Stimulated activated naive CD4-positive, alpha-beta T cell (primary cell): Measurements from ENCODE around the gene SUN1.

Source experiments
- DNase-seq, 6 experiments: peaks; one replicate each; lab custom pipeline; 2025; lab: John Stamatoyannopoulos, UW

Gene SUN1

DNA sequence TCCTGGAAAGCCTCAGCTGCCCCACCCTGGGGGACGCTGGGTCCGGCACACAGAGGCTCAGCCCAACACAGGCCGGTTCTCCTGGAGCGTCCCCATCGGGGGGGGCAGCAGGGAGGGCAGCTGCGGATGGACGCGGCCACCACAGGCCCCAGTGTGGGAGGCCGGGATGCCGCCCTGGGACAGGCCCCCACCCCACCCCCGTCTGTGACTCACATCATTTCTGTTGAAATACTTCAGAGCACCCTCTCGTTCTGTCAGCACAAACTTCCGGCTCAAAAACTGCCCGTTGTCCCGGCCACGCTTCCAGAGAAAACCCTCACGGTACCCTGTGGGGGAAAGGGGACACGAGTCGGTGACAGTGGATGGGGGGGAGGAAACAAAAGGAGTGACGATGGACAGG is 72.6 kb downstream of the SUN1 start:
- no peak for DNase-seq

DNA sequence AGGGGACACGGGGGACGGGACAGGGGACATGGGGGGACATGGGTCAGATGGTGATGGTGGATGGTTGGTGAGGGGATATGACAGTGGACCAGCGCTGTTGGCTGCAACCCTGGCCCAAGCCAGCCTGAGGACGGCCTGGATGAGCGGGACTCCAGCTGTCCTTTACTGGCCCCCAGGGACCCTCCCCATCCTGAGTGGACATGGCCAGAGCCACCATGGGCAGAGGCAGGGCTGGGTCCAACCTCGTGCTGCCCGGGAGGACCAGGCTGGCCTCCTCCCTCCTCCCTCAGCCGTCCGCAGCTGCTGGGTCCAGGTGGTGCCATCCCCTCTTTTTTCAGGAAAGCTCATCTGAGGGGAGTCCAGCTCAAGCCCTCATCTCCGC is 74.5 kb downstream of the SUN1 start:
- no peak for DNase-seq

DNA sequence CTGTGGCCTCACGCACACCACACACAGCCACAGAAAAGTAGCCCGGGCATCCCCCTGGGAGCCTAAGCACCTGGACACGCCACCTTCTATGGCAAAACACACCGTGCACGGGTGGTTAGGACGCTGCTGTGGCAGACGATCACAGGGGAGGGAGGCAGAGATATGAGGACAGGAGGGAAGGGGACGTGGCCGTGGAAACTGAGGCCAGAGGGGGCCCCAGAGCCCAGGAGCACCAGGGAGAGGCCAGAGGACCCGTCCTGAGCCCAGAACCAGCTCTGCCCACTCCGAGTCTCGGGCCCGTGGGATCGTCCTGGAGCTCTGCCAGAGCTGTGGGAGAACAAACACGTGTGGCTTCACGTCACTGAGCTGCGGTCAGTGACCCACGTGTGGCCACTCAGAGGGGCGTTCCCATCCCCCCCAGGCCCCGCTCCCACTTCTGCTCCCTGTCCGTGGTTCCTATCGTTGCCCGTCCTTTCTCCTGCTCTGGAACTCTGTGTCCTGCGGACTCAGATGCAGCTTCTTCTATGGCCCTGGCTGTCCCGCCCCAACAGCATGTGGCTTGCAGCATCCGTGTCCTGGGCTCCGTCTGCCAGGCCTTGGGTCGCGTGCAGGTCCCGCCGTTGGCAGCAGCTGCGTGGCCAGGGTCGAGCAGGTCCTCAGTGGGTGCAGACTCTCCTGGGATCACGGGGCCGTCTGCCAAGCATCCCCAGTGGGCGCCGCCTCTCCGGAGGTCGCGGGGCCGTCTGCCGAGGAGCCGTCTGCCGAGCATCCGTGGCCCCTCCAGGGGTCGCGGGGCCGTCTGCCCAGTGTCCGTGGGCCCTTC is 75.1 kb downstream of the SUN1 start:
- peak in 2 of 6 experiments; percentile 16 to 22 for DNase-seq

DNA sequence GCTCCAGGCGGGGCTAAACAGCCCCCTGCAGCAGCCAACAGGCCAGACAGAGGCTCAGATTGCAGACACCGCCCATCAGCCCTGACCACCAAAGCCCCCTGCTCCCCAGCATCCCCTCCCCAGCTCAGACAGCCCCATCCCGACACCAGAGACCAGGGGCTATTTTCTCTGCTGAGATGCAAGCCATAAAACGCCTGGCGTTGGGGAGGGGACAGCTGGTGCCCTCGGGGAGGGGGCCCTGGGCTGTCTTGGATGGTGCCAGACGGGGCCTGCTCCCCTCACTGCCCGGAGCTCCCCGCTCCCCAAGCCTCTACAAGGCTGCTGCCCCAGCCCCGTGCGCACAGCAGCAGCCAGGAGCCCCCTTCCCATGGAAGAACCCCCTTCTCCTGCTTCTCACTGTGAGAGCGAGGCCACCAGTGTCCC is 75.9 kb downstream of the SUN1 start:
- no peak for DNase-seq

DNA sequence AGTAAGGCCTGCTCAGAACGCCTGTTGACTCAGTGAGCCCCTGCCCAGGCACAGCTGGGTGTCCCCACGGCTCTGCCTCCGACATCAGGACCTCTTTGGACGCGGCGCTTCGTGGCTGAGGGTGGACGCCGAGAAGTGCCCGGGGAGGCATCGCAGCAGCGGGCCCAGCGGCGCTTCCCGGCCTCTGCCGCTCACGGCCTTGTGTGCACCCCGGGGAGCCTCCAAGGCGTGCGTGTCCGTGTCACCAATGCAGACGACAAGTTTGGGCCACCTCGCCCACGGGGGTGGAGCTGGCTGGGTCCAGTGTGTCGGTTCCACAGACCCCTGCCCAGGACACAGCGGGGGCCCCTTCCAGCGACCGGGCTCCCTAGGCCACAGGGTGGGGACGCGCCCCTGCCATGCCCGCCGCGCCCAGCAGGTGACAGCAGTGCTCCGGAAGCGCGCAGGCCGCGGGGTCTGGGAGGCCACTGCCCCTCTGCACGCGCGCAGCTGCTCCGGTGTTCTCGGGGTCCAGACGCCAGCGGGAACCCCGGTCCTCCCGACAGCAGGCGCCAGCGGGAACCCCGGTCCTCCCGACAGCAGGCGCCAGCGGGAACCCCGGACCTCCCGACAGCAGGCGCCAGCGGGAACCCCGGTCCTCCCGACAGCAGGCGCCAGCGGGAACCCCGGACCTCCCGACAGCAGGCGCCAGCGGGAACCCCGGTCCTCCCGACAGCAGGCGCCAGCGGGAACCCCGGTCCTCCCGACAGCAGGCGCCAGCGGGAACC is 76.5 kb downstream of the SUN1 start:
- DNase-seq = peak in 5 of 6 experiments; percentile 20 to 62 (median 58)

DNA sequence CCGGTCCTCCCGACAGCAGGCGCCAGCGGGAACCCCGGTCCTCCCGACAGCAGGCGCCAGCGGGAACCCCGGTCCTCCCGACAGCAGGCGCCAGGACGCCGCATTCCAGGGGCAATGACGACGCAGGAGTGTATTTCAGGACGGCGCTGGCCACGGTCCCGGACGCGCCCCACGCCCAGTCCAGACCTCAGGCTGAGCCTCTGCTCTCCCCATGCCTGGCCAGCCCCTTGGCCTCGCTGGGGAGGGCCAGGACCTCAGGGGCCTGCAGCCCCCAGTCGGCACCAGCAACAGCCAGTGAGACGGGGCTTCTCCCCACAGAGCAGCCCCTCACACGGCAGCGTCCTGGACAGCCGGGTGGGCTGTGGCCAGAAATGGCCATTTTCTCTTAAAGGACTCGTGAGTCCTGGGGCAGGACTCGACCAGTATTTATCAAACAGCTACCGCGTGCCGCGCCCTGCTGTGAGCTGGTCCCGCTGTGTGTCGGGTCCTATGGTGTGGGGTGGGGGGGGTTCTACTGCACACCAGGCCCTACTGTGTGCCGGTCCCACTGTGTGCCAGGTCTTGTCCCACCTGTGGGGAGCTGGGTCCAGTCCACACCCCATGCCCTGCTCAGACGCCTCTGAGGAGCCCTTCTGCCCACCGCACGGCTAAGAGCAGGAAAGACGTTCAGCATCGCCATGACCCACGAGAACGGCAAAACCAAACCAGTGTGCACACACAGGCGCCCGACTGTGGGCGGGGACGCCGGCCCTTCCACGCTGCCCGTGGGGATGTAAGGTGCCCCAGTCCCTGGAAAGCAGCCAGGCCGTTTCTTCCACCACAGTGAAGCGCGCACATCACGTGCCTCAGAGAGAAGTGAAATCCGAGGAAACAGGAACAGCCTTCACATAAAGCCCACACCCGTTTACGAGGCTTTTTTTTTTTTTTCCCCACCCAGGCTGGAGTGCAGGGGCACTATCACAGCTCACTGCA is 77.4 kb downstream of the SUN1 start:
- peak in 4 of 6 experiments; percentile 14 to 50 (median 26) for DNase-seq

DNA sequence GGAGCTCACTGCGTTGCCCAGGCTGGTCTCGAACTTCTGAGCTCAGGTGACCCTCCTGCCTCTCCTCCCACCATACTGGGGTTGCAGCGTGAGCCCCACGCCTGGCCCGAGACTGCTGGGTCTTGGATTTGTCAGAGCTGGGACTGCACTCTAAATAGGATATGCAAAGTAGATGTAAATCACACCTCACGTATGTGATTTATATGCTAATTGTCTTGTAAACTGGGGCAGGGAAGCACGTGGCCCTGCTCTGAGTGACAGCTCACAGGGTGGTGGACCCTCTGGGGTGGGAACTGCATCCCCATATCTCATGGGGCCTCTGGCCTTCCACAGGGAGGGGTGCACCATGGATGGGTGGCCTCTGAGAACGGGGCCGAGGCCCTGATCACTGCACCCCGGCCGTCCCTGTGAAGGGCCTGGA is 78.2 kb downstream of the SUN1 start:
- no peak for DNase-seq

DNA sequence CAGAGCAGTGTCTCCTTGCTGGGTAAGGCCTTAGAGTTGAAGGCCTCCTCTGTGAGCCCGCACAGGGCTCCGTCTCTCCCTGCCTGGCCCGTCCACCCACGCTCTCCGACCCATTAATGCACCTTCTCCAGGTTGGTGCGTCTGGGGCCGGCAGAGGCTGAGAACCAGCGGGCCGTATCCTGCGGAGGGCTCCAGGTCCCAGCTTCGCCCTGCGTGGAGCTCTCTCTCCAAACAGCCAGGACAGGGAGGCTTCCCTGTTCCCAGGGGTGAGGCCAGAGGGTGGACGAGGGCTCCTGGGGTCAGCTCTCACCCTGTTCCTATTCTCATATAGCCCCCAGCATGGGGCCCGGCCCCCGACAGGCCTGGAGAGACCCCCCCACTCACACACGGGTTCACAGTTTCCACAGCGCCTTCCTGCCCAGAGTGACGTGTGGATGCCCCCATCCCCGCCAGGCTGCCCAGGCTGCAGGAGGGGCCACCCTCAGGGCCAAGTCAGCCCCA is 78.7 kb downstream of the SUN1 start:
- no peak for DNase-seq

DNA sequence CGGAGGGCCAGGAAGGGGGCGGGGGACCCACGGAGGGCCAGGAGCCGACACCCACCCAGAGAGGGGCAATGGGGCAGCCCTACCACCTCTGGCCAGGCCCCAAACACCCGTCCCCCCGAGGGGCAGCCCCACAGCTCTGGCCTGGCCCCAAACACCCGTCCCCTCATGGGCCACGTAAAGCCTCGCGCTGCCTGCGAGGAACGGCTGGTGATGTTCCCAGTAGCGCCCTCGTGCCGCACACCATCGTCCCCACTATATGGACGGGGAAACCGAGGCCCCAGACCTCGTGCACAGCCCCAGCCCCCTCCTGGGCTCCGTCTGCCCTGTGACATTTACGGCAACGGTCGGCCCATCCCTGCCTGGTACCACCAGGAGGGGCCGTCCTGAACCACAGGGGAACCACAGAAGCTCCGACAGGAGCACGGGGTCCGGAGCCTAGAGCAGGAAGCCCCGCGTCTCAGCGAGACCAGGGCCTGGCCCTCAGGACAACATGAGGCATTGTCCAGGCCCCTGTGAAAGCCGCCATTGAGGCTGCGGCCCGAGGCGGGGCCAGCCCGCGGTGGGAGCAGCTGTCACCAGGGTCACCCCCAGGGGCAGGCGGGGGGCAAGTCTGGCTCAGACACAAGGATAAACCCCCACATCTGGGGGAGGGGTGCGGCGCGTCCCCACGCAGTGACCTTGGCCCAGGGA is 79.7 kb downstream of the SUN1 start:
- no peak for DNase-seq

DNA sequence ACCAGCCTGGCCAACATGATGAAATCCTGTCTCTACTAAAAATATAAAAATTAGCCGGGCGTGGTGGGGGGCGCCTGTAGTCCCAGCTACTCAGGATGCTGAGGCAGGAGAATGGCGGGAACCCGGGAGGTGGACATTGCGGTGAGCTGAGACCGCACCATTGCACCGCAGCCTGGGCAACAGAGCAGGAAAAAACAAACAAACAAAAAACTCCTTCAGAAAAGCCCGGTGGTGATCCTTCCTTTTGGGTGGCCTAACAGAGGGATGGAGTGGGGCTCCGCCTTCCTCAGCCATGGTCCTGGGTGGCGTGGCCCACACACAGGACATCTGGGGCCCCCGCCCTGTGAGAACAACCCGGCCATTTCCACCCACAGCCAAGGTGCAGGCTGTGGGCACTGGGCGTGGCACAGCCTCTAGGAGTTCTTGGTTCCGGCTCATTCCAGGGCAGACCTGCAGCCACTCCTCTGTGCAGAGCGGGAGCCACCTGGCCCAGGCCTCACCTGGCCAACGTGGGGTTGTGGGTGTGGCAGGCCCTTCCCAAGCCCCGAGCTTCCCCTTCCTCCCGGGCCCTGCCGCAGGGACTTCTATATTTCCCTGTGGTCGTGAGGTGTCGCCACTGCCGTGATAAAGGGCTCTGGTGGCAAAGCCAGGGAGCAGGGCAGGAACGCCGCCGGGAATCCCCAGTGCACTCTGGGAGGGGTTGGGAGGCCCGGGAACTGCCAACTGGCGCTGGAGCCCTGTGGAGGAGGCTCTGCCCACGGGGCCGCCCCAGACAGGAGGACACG is 81.7 kb downstream of the SUN1 start:
- DNase-seq = no peak

DNA sequence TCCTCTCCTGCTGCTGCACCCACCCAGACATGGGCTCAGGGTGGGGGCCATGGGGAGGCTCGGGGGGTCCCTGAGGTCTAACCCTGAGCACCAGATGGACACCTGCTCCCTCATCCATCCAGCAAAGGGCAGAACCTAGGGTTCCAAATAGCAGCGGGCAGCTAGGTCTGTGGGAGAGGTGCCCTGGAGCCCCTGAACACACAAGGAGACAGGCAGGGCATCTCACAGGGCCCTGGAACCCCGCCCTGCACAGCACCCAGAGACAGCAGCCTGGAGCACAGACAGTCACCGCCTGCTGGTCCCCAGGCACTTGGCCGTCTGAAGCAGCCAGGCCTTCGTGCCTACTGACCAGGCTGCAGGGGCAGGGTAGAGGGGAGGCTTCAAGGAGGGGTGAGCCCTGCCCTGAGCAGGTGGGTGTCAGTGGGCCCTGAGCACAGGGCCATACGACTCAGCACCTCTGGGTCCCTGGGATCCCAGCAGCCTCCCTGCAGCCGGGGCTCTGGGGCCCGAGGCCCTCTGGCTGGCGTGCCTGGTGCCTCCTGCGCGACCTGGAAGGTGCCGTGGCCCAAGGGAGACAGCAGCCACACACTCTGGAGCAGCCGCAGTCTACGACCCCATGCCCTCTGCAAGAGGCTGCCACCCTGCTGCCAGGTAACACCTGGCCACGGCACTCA is 82.4 kb downstream of the SUN1 start:
- DNase-seq = no peak

DNA sequence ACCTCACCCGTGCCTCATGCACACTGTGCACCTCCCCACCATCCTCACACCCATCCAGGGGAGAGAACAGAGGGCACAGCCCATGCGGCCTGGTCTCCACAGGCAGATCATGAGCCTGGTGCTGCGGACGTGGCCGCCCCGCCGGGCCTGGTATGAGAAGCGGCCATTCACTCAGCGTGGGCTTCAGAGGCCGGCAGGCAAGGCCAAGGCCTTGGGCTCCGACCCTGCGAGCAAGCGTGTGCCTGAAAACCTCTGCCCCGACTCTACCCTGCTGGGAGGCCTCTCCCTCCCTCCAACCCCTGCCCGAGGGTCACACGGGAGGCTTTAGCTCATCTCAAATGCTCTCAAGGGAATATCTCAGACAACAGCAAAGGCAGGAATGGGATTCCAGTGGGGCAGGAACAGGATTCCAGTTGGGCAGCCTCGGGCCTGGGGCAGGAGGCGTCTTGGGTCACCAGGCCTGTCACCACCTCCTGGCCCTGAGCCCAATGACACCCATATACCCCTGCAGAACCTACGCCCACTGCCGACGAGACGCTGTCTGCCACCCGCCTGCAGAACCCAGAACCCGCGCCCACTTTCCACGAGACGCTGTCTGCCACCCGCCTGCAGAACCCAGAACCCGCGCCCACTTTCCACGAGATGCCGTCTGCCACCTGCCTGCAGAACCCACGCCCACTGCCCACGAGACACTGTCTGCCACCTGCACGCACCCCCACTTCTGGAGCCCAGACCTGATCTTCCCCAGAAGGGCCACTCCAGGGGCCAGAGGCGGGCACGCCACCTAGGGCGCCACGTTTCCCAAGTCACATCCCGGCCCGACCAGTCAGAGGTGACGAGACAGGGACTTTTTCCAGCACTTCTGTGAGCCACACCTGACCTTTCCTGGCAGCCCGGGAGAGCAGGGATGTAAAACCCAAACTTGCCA is 83.3 kb downstream of the SUN1 start:
- DNase-seq = no peak

DNA sequence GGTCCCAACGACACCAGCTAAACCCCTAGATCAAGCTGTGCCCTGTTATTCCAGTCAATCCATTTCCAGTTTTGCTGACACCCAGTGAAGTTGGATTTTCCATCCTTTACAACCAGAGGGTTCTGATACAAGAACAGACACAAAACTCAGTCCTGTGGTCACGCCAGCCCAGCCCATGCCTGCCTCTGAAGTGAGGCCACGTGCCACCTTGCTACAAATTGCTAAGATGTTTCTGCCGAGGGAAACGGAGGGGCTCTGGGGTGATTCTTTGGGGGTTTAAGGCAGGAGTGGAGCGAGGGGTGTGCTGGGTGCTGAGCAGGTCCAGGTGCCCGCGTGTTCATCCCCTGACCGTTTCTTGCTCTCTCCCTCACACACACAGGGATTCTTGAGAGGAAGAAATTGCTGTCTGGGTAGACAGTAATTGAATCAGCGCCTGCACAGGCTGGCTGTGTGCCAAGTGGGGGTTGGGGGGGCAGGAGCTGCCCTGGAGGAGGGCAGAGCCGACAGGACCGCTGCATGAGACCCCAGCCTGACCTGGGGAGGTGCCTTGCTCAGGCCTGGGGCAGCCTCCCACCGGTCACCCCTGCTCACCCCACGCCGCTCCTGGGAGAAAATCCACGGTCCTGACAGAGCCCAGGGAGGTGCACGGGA is 84.1 kb downstream of the SUN1 start:
- DNase-seq = no peak

DNA sequence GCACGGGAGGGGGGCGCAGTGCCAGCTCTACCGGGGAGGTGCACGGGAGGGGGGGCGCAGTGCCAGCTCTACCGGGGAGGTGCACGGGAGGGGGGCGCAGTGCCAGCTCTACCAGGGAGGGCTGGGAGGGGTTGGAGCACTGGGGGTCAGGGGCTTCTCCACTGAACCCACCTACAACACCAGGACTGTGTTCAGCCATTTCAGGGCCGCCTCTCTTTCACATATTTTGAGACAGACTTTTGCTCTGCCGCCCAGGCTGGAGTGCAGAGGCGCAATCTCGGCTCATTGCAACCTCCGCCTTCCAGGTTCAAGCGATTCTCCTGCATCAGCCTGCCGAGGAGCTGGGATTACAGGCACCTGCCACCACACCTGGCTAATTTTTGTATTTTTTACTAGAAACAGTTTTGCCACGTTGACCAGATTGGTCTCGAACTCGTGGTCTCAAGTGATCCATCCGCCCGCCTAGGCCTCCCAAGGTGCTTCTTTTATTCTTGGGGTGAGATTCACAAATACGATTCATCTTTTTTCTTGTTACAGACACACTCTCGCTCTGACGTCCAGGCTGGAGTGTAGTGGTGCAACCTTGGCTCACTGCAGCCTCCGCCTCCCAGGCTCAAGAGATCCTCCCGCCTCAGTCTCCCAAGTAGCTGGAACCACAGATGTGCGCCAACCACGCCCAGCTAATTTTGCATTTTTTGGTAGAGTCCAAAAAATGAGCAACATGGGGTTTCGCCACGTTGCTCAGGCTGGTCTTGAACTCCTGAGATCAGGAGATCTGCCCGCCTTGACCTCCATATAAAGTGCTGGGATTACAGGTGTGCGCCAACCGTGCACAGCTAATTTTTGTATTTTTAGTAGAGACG is 85.2 kb downstream of the SUN1 start:
- DNase-seq = no peak

DNA sequence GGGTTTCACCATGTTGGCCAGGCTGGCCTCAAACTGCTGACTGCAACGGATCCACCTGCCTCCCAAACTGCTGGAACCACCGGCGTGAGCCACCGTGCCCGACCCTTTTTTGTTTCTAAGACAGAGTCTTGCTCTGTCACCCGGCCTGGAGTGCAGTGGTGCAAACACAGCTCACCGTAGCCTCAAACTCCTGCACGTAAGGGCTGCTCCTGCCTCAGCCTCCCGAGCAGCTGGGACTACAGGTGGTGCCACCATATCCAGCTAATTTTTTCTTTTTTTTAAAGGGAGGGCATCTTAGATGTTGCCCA is 85.8 kb downstream of the SUN1 start:
- DNase-seq = no peak

DNA sequence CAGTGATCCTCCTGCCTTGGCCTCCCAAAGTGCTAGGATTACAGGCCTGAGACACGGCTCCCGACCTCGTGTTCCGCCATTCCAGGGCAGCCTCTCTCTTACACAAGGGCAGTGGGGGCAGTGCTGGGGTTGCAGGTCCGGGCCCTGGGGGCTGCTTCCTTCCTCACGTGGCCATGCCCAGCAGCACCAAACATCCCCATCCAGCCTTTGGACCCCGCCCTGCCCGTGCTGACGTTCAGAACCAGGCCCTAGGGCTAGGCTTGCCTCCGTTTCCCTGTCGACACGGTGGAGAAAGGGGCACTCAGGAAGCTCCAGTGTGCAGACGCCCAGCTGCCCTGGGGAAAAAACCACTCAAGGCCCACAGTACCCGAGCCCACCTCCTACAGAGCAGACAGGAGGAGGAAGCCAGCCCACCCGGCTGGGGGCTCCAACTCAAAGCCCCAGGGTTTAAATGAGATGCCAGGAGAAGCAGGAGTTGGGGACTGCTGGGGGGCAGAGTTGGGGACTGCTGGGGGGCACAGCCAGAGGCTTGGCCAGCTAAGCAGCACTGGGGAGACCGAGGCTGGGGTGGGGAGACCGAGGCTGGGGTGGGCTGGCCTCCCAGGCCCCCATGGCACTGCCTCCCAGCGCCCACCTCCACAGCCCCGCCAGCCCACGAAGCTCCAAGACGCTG is 86.3 kb downstream of the SUN1 start:
- DNase-seq = no peak

DNA sequence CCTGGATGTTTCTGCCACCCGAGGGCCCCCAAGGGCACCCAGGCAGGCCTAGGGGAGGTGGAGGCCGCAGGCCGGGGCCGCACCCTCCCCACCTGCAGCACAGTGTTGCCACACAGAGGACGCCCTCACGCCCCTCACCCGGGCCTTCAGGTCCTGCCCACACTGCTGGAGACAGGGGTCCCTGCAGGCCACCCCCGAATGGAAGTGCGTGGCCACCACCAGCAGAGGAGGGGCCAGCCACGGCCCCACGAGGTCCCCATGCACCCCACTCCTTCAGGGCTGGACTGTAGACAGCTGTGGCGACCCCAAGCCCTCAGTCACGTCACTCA is 86.8 kb downstream of the SUN1 start:
- no peak for DNase-seq
